T-cell (primary cell): ENCODE results near the gene C1QTNF8. TPM values are rescaled to one million over a fixed set of nuclear protein-coding genes. Genes with fewer than 3 reads are reported as not detected.
A peak's percentile ranks its signal among the peaks of the same experiment; 100 is the strongest.

Experiments used
- ATAC-seq, 4 experiments: fragments of 200-7000 bp in 3 of 4; fragments of 150-1000 bp in 1 of 4; cut with Tn5 transposase; replicated peaks in 1 of 4; 1 replicate in 3 of 4; 2 replicates in 1 of 4; pipeline ENCODE4 v1.10.0; 2021; ENCODE audit warnings: moderate library complexity in 3 of 4, mild to moderate bottlenecking in 2 of 4, moderate number of reproducible peaks in 1 of 4
- CTCF ChIA-PET, 2 donors: fragments of 300-600 bp; sonication (Branson Sonifier 250); formaldehyde crosslinking; loops; one replicate each; lab custom pipeline; 2022; ENCODE audit warnings: antibody characterized with exemption in 2 of 2; lab: Charles Lee
- POLR2A ChIA-PET, 2 donors: fragments of 300-600 bp; sonication (Branson Sonifier 250); formaldehyde crosslinking; loops; one replicate each; lab custom pipeline; 2022; ENCODE audit warnings: antibody characterized with exemption in 2 of 2; lab: Charles Lee
- DNase-seq, 35 experiments: peaks; one replicate each; pipeline versions ENCODE4 v3.0.0 to v3.0.0-alpha.2; 2013 to 2023
- H3K27ac ChIP-seq: one replicate; pipeline ENCODE4 v1.5.1; 2013; ENCODE audit warnings: low read length
- H3K27me3 ChIP-seq, 2 experiments: replicated peaks in 1 of 2; 1 replicate in 1 of 2; 2 replicates in 1 of 2; pipeline versions ENCODE4 v1.6.1 to v1.7.0; 2013; ENCODE audit warnings: low read length in 1 of 2, mixed read lengths in 1 of 2; ENCODE audit not compliant: control insufficient read depth in 2 of 2, insufficient read depth in 2 of 2; ENCODE audit errors: extremely low read depth in 1 of 2
- H3K36me3 ChIP-seq, 2 donors: 1 replicate in 1 of 2; 2 replicates in 1 of 2; pipeline versions ENCODE4 v1.6.1 to v1.7.0; 2013; ENCODE audit warnings: low read length in 1 of 2; ENCODE audit not compliant: control insufficient read depth in 2 of 2, insufficient read depth in 1 of 2; ENCODE audit errors: extremely low read depth in 1 of 2
- H3K4me1 ChIP-seq, 2 experiments: 1 replicate in 1 of 2; 2 replicates in 1 of 2; pipeline versions ENCODE4 v1.6.1 to v1.7.0; 2013; ENCODE audit warnings: low read length in 2 of 2, mixed read lengths in 1 of 2; ENCODE audit not compliant: insufficient read depth in 2 of 2, control insufficient read depth in 1 of 2; ENCODE audit errors: extremely low read depth in 1 of 2
- H3K4me3 ChIP-seq, 2 donors: 1 replicate in 1 of 2; 2 replicates in 1 of 2; pipeline versions ENCODE4 v1.5.1 to v1.7.0; 2013; ENCODE audit warnings: mild to moderate bottlenecking in 2 of 2, low read length in 1 of 2, moderate library complexity in 1 of 2; ENCODE audit not compliant: control insufficient read depth in 1 of 2; ENCODE audit errors: extremely low read depth in 1 of 2
- H3K9me3 ChIP-seq: 2 replicates; pipeline ENCODE4 v1.7.0; 2013
- H3K27ac Mint-ChIP-seq, 2 donors: one replicate each; pipeline ENCODE4 v1.8.0; 2020 to 2021; ENCODE audit warnings: mild to moderate bottlenecking in 2 of 2, mixed read lengths in 2 of 2
- H3K27me3 Mint-ChIP-seq, 2 donors: one replicate each; pipeline ENCODE4 v1.8.0; 2021 to 2022; ENCODE audit warnings: mixed read lengths in 2 of 2
- H3K36me3 Mint-ChIP-seq: one replicate; pipeline ENCODE4 v1.8.0; 2021; ENCODE audit warnings: mixed read lengths
- H3K4me1 Mint-ChIP-seq, 3 donors: one replicate each; pipeline ENCODE4 v1.8.0; 2020 to 2022; ENCODE audit warnings: mixed read lengths in 3 of 3, mild to moderate bottlenecking in 1 of 3
- H3K4me3 Mint-ChIP-seq, 3 donors: one replicate each; pipeline ENCODE4 v1.8.0; 2020 to 2022; ENCODE audit warnings: mild to moderate bottlenecking in 3 of 3, mixed read lengths in 3 of 3, moderate library complexity in 3 of 3
- H3K9me3 Mint-ChIP-seq, 3 donors: one replicate each; pipeline ENCODE4 v1.8.0; 2020 to 2022; ENCODE audit warnings: mixed read lengths in 3 of 3
- WGBS: methylation state at CpG from one replicate; pipeline ENCODE4 v1.1.5; 2013; ENCODE audit warnings: missing lambda C conversion rate; ENCODE audit not compliant: insufficient coverage; 5-methylcytosine and 5-hydroxymethylcytosine counted together
- total RNA-seq, 35 experiments: library from RNA in 6 of 35; stranded (reverse) in 6 of 35; fragments of 120-200 nt in 1 of 35; gene quantifications; one replicate each; pipeline versions ENCODE4 v1.2.1 to v1.2.4 and lab custom pipeline; 2013 to 2026

Gene C1QTNF8
- total RNA-seq, 5 donors from 2014 or later (not counting 1 experiment from before 2014, with no cell fraction given): not detected

- Histone ChIP-seq H3K4me1 (peaks cover 0 to 7% of the 10 kb centered on the region in 2 experiments), H3K4me3 (no peak overlapping the region), H3K9me3 (no peaks in the 10 kb centered on the region), H3K36me3 (no peaks in the 10 kb centered on the region), H3K27ac (no peak overlapping the region), H3K27me3 (peaks cover 0 to 62% of the 10 kb centered on the region in 2 experiments)
- Mint-ChIP-seq H3K27ac (no peak overlapping the region), H3K4me3 (no peak overlapping the region), H3K9me3 (peaks cover 0 to 5% (median 4%) of the 10 kb centered on the region in 3 donors), H3K36me3 (no peaks in the 10 kb centered on the region), H3K4me1 (peaks cover 0 to 3% (median 0%) of the 10 kb centered on the region in 3 donors), H3K27me3 (peaks cover 6 to 22% of the 10 kb centered on the region in 2 donors)
- 86% methylated on average over 29 of the region's 42 CpGs for WGBS
- DNase-seq: no peak
- ATAC-seq: no peak
- ChIA-PET POLR2A (no interaction called here), CTCF (no interaction called here)
These were observed 35.4 kb downstream of the C1QTNF8 start for GRCh38 chr16:1060416-1061340.

DNA sequence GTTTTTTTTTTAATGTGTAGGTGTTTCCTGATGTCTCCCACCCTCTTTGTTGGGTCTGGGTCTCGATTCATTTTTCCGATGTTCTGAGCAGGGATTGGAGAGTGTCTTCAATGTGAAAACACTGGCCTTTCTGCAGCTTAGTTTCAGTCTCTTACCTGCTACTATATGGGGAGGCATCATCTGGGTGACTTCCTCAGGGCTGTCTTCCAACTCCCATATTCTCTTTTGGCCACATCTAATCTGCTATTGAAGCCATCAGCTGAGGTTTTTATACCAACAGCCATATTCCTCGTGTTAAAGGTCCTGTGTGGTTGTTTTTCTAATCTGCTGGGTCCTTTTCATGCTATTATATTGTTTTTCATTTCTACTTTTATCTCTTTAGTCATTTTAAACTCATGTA is 36.7 kb downstream of the C1QTNF8 start:
- peaks cover 0 to 3% (median 0%) of the 10 kb centered on the region in 3 donors for H3K4me1 Mint-ChIP-seq
- Histone ChIP-seq H3K4me3 (no peak overlapping the region), H3K27ac (no peak overlapping the region), H3K27me3 (peaks cover 0 to 61% of the 10 kb centered on the region in 2 experiments), H3K9me3 (no peaks in the 10 kb centered on the region), H3K4me1 (peaks cover 0 to 11% of the 10 kb centered on the region in 2 experiments), H3K36me3 (no peaks in the 10 kb centered on the region)
- no peak for ATAC-seq
- no peak overlapping the region for H3K4me3 Mint-ChIP-seq
- H3K36me3 Mint-ChIP-seq: no peaks in the 10 kb centered on the region
- no peak for DNase-seq
- WGBS: no CpG with 5 or more reads among the region's 3 CpGs
- CTCF ChIA-PET: interaction anchor here in 1 of 2 donors (0.6 kb wide), 1 partner anchor 688 kb away, joined by 7 read pairs; no protein-coding TSS in a partner anchor
- no peak overlapping the region for H3K27ac Mint-ChIP-seq
- H3K9me3 Mint-ChIP-seq: peaks cover 0 to 5% (median 4%) of the 10 kb centered on the region in 3 donors
- peaks cover 0 to 10% of the 10 kb centered on the region in 2 donors for H3K27me3 Mint-ChIP-seq
- POLR2A ChIA-PET: no interaction called here

GRCh38 chr16:1058216-1058615 is 37.8 kb downstream of the C1QTNF8 start:
- ATAC-seq (no peak), DNase-seq (no peak)
- no peak overlapping the region for H3K27ac ChIP-seq
- peaks cover 0 to 5% (median 4%) of the 10 kb centered on the region in 3 donors for H3K9me3 Mint-ChIP-seq
- H3K27me3 Mint-ChIP-seq: peaks cover 0 to 4% of the 10 kb centered on the region in 2 donors
- H3K27ac Mint-ChIP-seq: no peak overlapping the region
- POLR2A ChIA-PET: no interaction called here
- H3K4me3 Mint-ChIP-seq: no peak overlapping the region
- H3K4me1 ChIP-seq: peaks cover 0 to 11% of the 10 kb centered on the region in 2 experiments
- H3K4me1 Mint-ChIP-seq: peaks cover 0 to 3% (median 0%) of the 10 kb centered on the region in 3 donors
- no peaks in the 10 kb centered on the region for H3K9me3 ChIP-seq
- no peaks in the 10 kb centered on the region for H3K36me3 Mint-ChIP-seq
- peaks cover 0 to 61% of the 10 kb centered on the region in 2 experiments for H3K27me3 ChIP-seq
- WGBS: 55% methylated on average over 9 of the region's 14 CpGs
- H3K4me3 ChIP-seq: no peak overlapping the region
- H3K36me3 ChIP-seq: no peaks in the 10 kb centered on the region
- CTCF ChIA-PET: interaction anchor here in 1 of 2 donors (0.6 kb wide), 1 partner anchor 41 kb away, joined by 4 read pairs; no protein-coding TSS in a partner anchor

GRCh38 chr16:1057252-1057932 is 38.7 kb downstream of the C1QTNF8 start:
- peaks cover 0 to 5% (median 4%) of the 10 kb centered on the region in 3 donors for H3K9me3 Mint-ChIP-seq
- Histone ChIP-seq H3K27ac (no peak overlapping the region), H3K4me1 (peaks cover 0 to 11% of the 10 kb centered on the region in 2 experiments), H3K9me3 (no peaks in the 10 kb centered on the region), H3K4me3 (no peak overlapping the region), H3K36me3 (no peaks in the 10 kb centered on the region), H3K27me3 (peaks cover 0 to 60% of the 10 kb centered on the region in 2 experiments)
- H3K27ac Mint-ChIP-seq: no peak overlapping the region
- no peaks in the 10 kb centered on the region for H3K36me3 Mint-ChIP-seq
- WGBS: 19% methylated on average over 30 of the region's 33 CpGs
- H3K4me1 Mint-ChIP-seq: peaks cover 0 to 3% (median 0%) of the 10 kb centered on the region in 3 donors
- ATAC-seq (peak; percentile 61 to 82 (median 74)), DNase-seq (peak in 31 of 35 experiments; percentile 17 to 71 (median 51))
- peaks cover 0 to 2% of the 10 kb centered on the region in 2 donors for H3K27me3 Mint-ChIP-seq
- no peak overlapping the region for H3K4me3 Mint-ChIP-seq
- ChIA-PET POLR2A (no interaction called here), CTCF (interaction anchor here (0.6 to 0.7 kb wide), 3 partner anchors 16 to 894 kb away, joined by 3 read pairs; no protein-coding TSS in a partner anchor)

GRCh38 chr16:1056196-1056595 is 39.8 kb downstream of the C1QTNF8 start:
- no peak for DNase-seq
- H3K9me3 Mint-ChIP-seq: peaks cover 0 to 5% (median 4%) of the 10 kb centered on the region in 3 donors
- no peaks in the 10 kb centered on the region for H3K27me3 Mint-ChIP-seq
- no peaks in the 10 kb centered on the region for H3K36me3 ChIP-seq
- POLR2A ChIA-PET: no interaction called here
- H3K27ac Mint-ChIP-seq: no peak overlapping the region
- no peak overlapping the region for H3K4me3 Mint-ChIP-seq
- no peak overlapping the region for H3K27ac ChIP-seq
- 64% methylated on average over 8 of the region's 8 CpGs for WGBS
- H3K27me3 ChIP-seq: peaks cover 0 to 54% of the 10 kb centered on the region in 2 experiments
- H3K4me1 ChIP-seq: peaks cover 0 to 11% of the 10 kb centered on the region in 2 experiments
- H3K9me3 ChIP-seq: no peaks in the 10 kb centered on the region
- H3K4me1 Mint-ChIP-seq: peaks cover 0 to 3% (median 0%) of the 10 kb centered on the region in 3 donors
- CTCF ChIA-PET: interaction anchor here (0.6 to 1.1 kb wide), 4 partner anchors 14 to 240 kb away, joined by 3 to 4 read pairs (median 3); no protein-coding TSS in a partner anchor
- no peak for ATAC-seq
- no peaks in the 10 kb centered on the region for H3K36me3 Mint-ChIP-seq
- H3K4me3 ChIP-seq: no peak overlapping the region

GRCh38 chr16:1055557-1055924 is 40.5 kb downstream of the C1QTNF8 start:
- H3K36me3 Mint-ChIP-seq: no peaks in the 10 kb centered on the region
- peaks cover 0 to 3% (median 0%) of the 10 kb centered on the region in 3 donors for H3K4me1 Mint-ChIP-seq
- no peak overlapping the region for H3K27ac ChIP-seq
- H3K27me3 ChIP-seq: peaks cover 0 to 55% of the 10 kb centered on the region in 2 experiments
- no peak overlapping the region for H3K27ac Mint-ChIP-seq
- DNase-seq (no peak), ATAC-seq (no peak)
- H3K27me3 Mint-ChIP-seq: no peaks in the 10 kb centered on the region
- POLR2A ChIA-PET: no interaction called here
- no peaks in the 10 kb centered on the region for H3K36me3 ChIP-seq
- H3K9me3 ChIP-seq: no peaks in the 10 kb centered on the region
- H3K4me3 Mint-ChIP-seq: no peak overlapping the region
- peaks cover 0 to 11% of the 10 kb centered on the region in 2 experiments for H3K4me1 ChIP-seq
- CTCF ChIA-PET: interaction anchor here in 1 of 2 donors (1.1 kb wide), 1 partner anchor 17 kb away, joined by 3 read pairs; no protein-coding TSS in a partner anchor
- 75% methylated on average over 7 of the region's 13 CpGs for WGBS
- H3K4me3 ChIP-seq: no peak overlapping the region
- H3K9me3 Mint-ChIP-seq: peaks cover 0 to 5% (median 4%) of the 10 kb centered on the region in 3 donors
